ENCODE results near the gene PDZD7.

The PDZD7 gene

DNA sequence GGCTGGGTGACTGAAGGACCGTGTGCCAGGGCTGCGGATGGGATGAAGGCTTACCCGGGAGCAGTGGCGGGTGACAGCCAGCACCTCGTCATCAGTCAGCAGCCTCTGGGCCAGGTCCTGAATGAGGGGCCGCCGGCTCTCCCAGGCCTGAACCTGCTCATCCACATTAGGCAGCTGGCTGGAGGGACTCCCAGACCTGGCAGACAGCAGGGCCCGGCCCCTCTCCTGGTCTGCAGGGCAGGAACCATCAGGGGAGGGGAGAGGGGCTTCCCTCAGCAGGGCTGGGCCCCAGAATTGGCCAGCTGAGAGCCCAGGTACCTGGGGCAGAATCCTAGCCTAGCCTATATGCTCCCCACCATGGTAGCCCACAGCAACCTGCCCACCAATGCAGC is 15.4 kb downstream of the PDZD7 start:
- no peak for DNase-seq

DNA sequence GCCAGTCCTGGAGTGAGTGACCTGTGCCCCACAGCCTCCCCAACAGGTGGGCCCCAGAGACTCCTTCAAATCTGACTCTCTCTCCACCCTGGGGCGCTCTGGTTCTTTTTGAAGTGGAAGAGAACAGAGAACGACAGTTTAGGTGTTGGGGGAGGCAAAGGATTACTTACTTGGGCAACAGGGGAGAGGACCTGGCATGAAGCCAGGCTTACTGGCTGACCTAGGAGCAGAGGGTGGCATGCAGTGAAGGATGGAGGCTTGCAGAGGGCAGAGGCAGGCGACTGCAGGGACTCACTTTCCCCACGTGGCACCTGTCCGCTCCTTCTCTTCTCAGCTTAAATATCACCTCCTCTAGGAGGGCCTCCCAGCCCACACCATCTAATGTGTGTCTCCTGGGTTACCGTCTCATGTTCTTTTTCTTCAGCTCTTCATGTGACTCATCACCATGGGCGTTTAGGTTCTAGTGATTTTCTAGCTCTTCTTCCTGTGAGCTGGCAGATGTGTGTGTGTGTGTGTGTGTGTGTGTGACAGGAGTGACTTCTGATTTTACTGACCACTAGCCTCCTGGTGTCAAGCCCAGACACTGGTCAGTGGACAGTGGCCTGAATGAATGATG is 15.9 kb downstream of the PDZD7 start:
- no peak for DNase-seq

- peak; percentile 73 for DNase-seq
These were observed 16.6 kb downstream of the PDZD7 start for GRCh38 chr10:101014230-101014884.

DNA sequence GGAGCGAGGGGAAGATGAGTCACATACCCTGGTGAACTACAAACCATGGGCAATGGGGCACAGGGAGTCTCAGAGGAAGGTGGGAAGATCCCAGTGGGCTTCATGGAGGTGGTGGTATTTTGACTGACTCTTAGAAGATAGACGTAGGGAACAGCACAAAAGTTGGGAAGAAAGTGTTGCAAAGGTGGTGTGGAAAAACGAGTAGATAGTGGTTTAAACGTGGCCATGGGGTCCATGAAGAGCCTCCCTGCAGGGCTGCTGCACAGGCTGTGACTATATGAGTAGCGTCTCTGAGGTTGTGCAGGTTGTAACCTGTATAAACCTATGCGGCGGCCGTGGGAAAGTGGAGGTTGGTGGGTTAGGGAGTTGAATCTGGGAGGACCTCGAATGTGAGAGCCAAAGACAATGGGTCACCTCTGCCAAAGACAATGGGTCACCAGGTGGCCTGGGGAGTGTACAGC is 17.5 kb downstream of the PDZD7 start:
- no peak for DNase-seq

- peak; percentile 70 for DNase-seq
These were observed 18.2 kb downstream of the PDZD7 start for GRCh38 chr10:101012525-101013364.

- no peak for DNase-seq
These were observed 19.2 kb downstream of the PDZD7 start for GRCh38 chr10:101011517-101012423.

DNA sequence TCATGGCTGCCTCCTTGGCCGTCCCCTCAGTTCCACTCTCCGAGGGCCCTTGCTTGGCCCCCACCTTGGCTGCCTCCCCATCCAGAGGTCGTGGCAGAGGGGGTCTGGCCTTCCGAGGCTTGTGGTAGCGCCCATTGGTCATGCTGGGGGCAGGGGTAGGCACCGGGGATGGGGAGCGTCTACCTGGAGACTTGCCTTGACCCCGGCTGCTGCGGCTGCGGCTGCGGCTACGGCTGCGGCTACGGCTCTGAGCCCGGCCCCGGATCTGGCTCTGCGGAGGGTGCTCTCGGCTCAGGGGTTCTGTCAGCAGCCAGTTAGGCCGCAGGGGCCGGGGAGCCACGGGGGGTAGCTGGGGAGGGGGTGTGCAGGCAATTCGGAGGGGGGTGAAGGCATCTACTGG is 20.6 kb downstream of the PDZD7 start:
- DNase-seq, result no peak

- no peak for DNase-seq
These were observed 22.0 kb downstream of the PDZD7 start for GRCh38 chr10:101008823-101009423.

DNA sequence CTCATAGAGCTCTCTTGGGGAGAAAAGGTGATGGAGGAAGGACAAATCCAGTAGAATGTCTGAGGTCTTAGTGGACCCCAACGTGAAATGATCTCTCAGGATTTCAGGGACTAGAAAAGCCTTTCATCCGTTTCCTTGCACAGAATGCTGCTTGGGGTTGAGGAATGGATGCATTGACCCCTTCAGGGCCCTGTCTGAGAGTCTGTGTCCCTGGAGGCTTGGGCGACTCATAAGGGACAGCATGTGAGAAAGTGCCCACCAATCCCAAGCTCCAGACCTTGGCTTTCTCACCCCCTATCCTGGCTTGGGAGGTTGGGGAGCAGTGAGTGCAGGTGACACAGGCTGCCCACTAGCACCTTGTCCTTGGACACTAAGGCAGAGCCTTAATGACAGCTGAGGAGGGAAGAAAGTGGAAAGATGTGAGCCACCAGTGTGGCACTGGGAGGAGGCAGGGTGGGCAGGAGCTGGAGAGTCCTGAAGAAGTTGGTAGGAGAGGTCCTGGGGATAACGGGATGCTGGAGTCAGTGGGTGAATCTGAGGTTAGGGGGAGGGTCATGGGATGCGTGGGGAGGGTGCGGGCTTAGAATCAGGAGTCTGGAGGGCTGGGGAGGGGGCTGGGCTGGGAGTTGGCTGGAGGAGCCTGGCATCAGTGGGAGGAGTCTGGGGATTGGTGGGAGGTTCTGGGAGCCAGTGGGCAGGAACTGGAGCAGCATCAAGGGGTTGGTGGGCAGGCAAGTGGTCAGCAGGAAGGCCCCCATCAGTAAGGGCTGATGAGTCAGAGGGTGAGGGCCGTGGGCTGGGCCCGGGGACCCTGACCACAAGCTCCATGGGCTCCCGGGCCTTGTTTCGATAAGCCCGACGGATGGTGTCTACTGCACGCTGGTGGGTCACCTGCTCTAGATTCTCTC is 22.8 kb downstream of the PDZD7 start:
- no peak for DNase-seq

- no peak for DNase-seq
These were observed 23.7 kb downstream of the PDZD7 start for GRCh38 chr10:101007099-101007711.

DNA sequence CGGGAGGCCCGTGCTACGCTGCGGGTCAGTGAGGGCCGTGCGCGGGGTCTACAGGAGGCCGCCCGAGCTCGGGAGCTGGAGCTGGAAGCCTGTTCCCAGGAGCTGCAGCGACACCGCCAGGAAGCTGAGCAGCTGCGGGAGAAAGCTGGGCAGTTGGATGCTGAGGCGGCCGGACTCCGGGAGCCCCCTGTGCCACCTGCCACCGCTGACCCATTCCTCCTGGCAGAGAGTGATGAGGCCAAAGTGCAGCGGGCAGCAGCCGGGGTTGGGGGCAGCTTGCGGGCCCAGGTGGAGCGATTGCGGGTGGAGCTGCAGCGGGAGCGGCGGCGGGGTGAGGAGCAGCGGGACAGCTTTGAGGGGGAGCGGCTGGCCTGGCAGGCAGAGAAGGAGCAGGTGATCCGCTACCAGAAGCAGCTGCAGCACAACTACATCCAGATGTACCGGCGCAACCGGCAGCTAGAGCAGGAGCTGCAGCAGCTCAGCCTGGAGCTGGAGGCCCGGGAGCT is 24.3 kb downstream of the PDZD7 start:
- no peak for DNase-seq

- no peak for DNase-seq
These were observed 24.9 kb downstream of the PDZD7 start for GRCh38 chr10:101005869-101006567.

DNA sequence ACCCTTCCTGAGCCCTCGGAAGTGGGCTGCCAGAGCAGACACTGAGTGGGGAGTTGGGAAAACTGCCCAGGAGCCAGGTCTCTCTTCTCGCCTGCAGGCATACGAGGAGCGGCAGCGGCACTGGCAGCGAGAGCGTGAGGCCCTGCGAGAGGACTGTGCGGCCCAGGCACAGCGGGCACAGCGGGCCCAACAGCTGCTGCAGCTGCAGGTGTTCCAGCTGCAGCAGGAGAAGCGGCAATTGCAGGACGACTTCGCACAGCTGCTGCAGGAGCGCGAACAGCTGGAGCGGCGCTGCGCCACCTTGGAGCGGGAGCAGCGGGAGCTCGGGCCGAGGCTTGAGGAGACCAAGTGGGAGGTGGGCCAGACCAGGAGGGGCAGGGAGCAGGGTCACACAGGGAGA is 25.6 kb downstream of the PDZD7 start:
- DNase-seq, result no peak

DNA sequence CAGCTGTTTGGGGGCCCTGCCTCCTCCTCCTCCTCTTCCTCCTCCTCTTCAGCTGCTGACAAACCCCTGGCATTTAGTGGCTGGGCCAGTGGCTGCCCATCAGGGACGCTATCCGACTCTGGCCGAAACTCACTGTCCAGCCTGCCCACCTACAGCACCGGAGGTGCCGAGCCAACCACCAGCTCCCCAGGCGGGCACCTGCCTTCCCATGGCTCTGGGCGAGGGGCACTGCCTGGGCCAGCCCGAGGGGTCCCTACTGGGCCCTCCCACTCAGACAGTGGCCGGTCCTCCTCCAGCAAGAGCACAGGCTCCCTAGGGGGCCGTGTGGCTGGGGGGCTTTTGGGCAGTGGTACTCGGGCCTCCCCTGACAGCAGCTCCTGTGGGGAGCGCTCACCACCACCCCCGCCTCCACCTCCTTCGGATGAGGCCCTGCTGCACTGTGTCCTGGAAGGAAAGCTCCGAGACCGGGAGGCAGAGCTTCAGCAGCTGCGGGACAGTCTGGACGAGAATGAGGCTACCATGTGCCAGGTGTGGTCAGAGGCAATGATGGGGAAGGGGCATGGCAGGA is 27.2 kb downstream of the PDZD7 start:
- DNase-seq, result no peak

GRCh38 chr10:101002456-101002855 is 28.5 kb downstream of the PDZD7 start:
- DNase-seq, result no peak

DNA sequence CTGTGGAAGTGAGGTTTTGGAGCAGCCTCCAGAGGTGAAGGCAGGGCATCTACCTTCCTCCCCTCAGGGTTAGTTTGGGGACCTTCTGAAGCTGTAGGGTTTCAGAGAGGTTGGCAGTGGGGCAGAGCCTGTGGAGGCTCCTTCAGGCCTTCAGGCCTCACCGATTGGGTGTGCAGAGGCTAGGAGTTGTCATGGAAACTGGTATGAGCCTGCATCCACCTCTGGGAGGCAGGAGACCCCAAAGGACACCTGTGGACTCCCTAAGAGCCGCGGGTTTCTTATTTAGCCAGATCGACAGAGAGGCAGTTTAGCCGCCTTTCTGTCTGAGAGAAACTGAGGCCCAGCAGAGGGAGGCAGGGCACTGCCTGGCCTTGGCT is 29.3 kb downstream of the PDZD7 start:
- DNase-seq, result no peak

- no peak for DNase-seq
These were observed 29.8 kb downstream of the PDZD7 start for GRCh38 chr10:101000915-101001658.

- DNase-seq, result no peak
These were observed 30.6 kb downstream of the PDZD7 start for GRCh38 chr10:101000127-101000914.

Data from activated T-cell treated with anti-CD3 and anti-CD28 coated beads for 4 hours (primary cell).